Neutrophil (primary cell): Measurements from ENCODE around the gene NUCKS1.

Source experiments
- H3K27ac ChIP-seq: fragments of 200-600 bp; sonication (generic); 2 replicates; pipeline ENCODE4 v1.5.1; 2016; ENCODE audit warnings: mild to moderate bottlenecking, moderate library complexity
- H3K27me3 ChIP-seq: fragments of 200-600 bp; sonication (generic); 2 replicates; pipeline ENCODE4 v1.6.0; 2016; ENCODE audit warnings: mild to moderate bottlenecking
- H3K36me3 ChIP-seq: fragments of 200-600 bp; sonication (generic); 2 replicates; pipeline ENCODE4 v1.5.1; 2017
- H3K4me1 ChIP-seq, 2 experiments: fragments of 200-600 bp in 1 of 2; sonication (generic) in 1 of 2; 1 replicate in 1 of 2; 2 replicates in 1 of 2; pipeline versions ENCODE4 v1.5.1 to v1.6.1; 2013 to 2016; ENCODE audit warnings: low read depth in 1 of 2, low read length in 1 of 2, mild to moderate bottlenecking in 1 of 2, moderate library complexity in 1 of 2; ENCODE audit not compliant: control insufficient read depth in 1 of 2, insufficient read depth in 1 of 2
- H3K4me3 ChIP-seq, 2 experiments: fragments of 200-600 bp in 1 of 2; sonication (generic) in 1 of 2; 1 replicate in 1 of 2; 2 replicates in 1 of 2; pipeline ENCODE4 v1.5.1; 2013 to 2016; ENCODE audit warnings: low read depth in 1 of 2, low read length in 1 of 2, mild to moderate bottlenecking in 1 of 2, moderate library complexity in 1 of 2
- H3K9me3 ChIP-seq: fragments of 200-600 bp; sonication (generic); 2 replicates; pipeline ENCODE4 v1.5.1; 2016
- TF ChIP-seq, protein P1 (sequence below): fragments of 200-600 bp; sonication (generic); IDR thresholded peaks from 2 replicates; pipeline ENCODE4 v1.5.1; 2016; ENCODE audit warnings: antibody characterized with exemption

The NUCKS1 gene

DNA sequence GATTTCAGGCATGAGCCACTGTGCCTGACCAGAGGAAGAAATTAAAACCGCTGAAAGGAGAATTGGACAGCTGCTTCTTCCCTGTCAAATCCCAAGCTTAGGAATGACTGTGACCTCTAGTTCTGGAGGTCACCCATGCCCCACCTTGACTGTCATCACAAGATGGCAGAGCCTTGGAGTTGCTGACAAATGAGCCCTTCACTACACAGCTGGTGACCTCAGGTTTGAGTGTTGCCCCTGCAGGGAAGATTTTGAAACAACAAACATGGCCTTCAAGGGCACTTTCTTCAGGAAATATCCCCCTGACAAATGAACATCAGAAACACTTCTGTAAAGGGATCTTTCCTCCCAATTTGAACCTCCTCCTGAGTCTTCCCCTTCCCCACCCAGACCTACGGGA is 62.7 kb downstream of the NUCKS1 start:
- TF ChIP-seq, protein P1, sequence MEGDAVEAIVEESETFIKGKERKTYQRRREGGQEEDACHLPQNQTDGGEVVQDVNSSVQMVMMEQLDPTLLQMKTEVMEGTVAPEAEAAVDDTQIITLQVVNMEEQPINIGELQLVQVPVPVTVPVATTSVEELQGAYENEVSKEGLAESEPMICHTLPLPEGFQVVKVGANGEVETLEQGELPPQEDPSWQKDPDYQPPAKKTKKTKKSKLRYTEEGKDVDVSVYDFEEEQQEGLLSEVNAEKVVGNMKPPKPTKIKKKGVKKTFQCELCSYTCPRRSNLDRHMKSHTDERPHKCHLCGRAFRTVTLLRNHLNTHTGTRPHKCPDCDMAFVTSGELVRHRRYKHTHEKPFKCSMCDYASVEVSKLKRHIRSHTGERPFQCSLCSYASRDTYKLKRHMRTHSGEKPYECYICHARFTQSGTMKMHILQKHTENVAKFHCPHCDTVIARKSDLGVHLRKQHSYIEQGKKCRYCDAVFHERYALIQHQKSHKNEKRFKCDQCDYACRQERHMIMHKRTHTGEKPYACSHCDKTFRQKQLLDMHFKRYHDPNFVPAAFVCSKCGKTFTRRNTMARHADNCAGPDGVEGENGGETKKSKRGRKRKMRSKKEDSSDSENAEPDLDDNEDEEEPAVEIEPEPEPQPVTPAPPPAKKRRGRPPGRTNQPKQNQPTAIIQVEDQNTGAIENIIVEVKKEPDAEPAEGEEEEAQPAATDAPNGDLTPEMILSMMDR = no peak
- no peaks in the 10 kb centered on the region for H3K36me3 ChIP-seq
- no peak overlapping the region for H3K27ac ChIP-seq
- H3K27me3 ChIP-seq = peaks cover 21% of the 10 kb centered on the region
- no peaks in the 10 kb centered on the region for H3K4me1 ChIP-seq
- no peak overlapping the region for H3K4me3 ChIP-seq
- no peaks in the 10 kb centered on the region for H3K9me3 ChIP-seq

DNA sequence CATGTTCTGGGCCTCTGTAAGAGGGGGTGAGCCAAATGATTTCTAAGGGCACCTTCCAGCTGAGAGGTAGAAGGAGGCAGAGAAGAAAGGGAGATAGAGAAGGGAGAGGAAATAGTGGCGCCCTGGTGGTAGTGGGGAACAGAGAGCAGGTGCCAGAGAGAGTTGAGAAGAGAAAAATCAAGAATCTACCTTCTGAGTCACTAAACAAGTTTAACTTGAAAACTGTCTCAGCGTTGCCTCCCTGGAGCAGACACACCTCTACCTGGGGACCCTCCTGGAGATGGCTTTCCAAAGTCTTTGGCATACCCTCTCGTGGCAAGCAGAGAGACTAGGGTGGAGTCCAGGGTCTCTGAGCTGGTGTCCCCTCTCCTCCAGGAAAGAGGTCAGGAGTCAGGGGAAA is 68.6 kb downstream of the NUCKS1 start:
- Histone ChIP-seq H3K4me1 (peaks cover 8 to 9% of the 10 kb centered on the region in 2 experiments), H3K27me3 (peaks cover 63% of the 10 kb centered on the region), H3K36me3 (no peaks in the 10 kb centered on the region), H3K27ac (no peak overlapping the region), H3K9me3 (no peaks in the 10 kb centered on the region), H3K4me3 (no peak overlapping the region)
- TF ChIP-seq, protein P1 = no peak

DNA sequence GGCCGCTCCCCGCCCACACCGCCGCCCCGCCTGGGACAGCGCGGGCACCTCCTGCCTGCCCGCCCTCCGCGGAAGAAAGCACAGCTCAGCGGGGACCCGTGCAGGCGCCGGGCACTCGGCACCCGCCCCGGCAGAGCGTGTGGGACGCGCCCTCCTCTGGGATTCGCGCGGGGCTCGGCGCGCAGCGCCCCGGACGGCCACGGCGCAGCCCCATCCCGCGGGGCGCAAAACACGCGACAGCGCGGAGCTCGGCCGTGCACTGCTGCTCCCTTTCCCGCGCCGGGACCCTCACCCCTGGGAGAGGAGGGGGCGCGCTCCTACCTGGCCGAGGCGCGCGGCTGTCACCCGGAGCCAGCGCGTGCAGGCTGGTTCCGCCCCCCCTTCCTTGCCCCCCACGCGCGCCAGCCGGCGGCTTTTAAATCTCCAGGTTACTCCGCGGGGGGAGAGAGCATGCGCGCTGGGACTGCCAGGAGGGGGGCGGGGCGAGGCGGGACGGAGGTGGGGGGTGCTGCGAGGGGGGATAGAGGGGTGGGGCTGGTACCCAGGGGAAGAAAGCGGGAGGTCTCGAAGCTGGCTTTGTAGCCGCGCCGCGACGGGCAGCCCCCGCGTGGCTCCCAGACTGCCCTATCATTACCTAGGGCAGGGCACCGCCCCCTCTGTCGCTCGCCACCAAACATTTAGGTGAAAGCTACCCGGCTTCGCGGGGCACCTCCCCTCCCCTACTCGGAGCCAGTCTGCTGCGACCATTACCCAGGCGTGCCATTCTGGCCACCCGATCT is 69.7 kb downstream of the NUCKS1 start, which contains the start of gene SLC45A3:
Gene SLC45A3, minus strand, starts transcription at position 437 of the 779 bp plus-strand sequence. CDS start 15,853 bp downstream, outside the sequence.
- no peak within 1 kb of the TSS for H3K27ac ChIP-seq
- no peaks in the 10 kb centered on the region for H3K9me3 ChIP-seq
- H3K27me3 ChIP-seq = peaks cover 71% of the 10 kb centered on the region
- TF ChIP-seq, protein P1 = no peak
- H3K36me3 ChIP-seq = no peaks in the 10 kb centered on the region
- H3K4me1 ChIP-seq = peaks cover 8 to 9% of the 10 kb centered on the region in 2 experiments
- peak within 1 kb of the TSS in 1 of 2 experiments; percentile 35 for H3K4me3 ChIP-seq

DNA sequence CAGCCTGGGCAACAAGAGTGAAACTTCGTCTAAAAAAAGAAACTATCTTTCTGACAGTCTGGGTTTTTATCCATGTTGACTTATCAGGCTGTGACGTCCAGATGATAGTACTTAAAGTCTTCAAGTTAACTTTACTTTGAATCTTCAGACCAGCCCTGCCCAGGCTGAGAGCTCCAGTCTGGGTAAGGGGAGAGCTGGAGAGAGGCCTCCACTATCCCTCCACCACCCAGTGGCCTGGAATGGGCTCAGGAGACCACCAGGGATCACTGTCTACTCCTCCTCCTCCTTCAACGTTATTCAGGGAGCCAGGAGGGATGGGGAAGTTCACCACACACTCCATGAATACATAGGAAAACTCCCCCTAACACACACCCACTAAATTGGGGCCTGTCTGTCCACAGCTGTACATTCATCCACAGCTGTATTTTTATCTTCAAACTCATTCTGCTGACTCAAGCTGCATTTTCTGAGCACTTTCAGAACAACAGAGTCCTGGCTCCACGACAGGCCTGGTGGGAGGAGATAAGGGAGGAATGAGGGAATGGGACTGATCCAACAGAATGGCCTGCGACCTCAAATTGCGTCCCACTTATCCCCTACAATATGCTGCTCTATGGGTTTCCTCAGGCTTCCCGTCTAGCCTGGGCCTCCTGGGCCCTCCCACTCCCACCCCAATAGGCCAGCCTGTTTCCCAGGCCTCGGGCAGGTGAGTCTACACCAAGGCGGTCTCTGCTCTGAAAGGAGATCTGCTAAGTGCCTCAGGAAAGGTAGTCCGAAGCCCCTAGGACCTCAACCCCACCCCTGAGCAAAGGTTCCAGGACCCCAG is 71.5 kb downstream of the NUCKS1 start:
- H3K4me3 ChIP-seq = no peak overlapping the region
- H3K4me1 ChIP-seq = peaks cover 8 to 9% of the 10 kb centered on the region in 2 experiments

DNA sequence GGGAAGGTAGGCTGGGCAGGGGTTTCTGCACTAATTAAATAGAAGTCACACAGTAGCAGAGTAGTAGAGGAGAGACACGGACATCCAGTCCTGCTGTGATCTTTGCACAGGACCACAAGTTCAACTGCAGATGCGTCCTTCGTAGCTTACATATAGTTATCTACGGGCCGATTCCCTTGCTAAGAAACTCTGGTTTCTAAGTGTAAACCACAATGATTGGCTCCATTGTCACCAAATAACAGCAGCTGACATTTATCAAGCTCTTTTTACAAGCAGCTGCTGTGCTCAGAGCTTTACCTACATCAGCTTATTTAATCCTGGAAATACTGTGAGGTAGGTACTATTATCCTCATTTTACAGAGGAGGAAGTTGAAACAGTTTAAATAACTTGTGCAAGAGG is 72.8 kb downstream of the NUCKS1 start:
- Histone ChIP-seq H3K4me3 (no peak overlapping the region), H3K9me3 (no peaks in the 10 kb centered on the region), H3K36me3 (no peaks in the 10 kb centered on the region), H3K27me3 (peaks cover 69% of the 10 kb centered on the region), H3K27ac (no peak overlapping the region), H3K4me1 (peaks cover 8 to 9% of the 10 kb centered on the region in 2 experiments)
- TF ChIP-seq, protein P1 = no peak

More for the DNA sequence above, 71.5 kb downstream of the NUCKS1 start:
- Histone ChIP-seq H3K36me3 (no peaks in the 10 kb centered on the region), H3K27me3 (peaks cover 71% of the 10 kb centered on the region), H3K9me3 (no peaks in the 10 kb centered on the region), H3K27ac (no peak overlapping the region)
- TF ChIP-seq, protein P1 = no peak
